BE2C (cell line): Measurements from ENCODE around the gene IQSEC1.

Experiments
- DNase-seq: peaks from one replicate; pipeline ENCODE4 v3.0.0-alpha.2; 2020
- H3K27me3 ChIP-seq: fragments of 250-450 bp; sonication (Bioruptor Pico); 2 replicates; pipeline ENCODE4 v1.5.1; 2020; ENCODE audit warnings: mild to moderate bottlenecking
- H3K36me3 ChIP-seq: fragments of 250-450 bp; sonication (Bioruptor Pico); 2 replicates; pipeline ENCODE4 v1.5.1; 2020; ENCODE audit warnings: mild to moderate bottlenecking
- H3K4me1 ChIP-seq: fragments of 250-450 bp; sonication (Bioruptor Pico); 2 replicates; pipeline ENCODE4 v1.5.1; 2020
- H3K4me3 ChIP-seq: 2 replicates; pipeline ENCODE4 v1.5.1; 2011; ENCODE audit warnings: low read depth, low read length
- H3K9me3 ChIP-seq: fragments of 250-450 bp; sonication (Bioruptor Pico); 2 replicates; pipeline ENCODE4 v1.5.1; 2020
- CTCF ChIP-seq: IDR thresholded peaks from 2 replicates; pipeline ENCODE4 v1.5.1; 2012; ENCODE audit warnings: mild to moderate bottlenecking, low read depth, low read length

IQSEC1 gene

DNA sequence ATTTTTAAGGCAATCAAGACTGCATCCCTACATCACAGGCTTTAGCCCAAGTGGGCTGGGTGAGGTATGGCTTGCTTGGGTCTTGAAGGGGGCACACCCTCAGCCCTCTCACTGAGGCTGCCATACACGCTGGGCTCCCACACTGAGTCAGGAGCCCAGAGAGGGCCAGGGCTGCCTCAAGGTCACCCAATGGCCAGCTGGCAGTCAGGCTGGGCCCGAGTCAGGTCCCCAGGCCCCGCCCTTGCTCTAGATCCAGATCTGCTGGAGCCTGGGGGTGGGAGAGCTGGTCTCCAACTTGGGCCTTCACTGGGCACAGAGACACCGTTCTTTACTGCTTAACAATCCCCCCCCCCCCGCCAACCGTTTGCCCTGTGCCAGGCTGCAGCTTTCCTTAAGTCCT is 88.1 kb downstream of the IQSEC1 start:
- Histone ChIP-seq H3K4me3 (no peak overlapping the region), H3K9me3 (no peaks in the 10 kb centered on the region), H3K27me3 (no peaks in the 10 kb centered on the region), H3K36me3 (no peaks in the 10 kb centered on the region), H3K4me1 (peaks cover 6% of the 10 kb centered on the region)
- TF ChIP-seq CTCF = no peak
- DNase-seq = no peak

DNA sequence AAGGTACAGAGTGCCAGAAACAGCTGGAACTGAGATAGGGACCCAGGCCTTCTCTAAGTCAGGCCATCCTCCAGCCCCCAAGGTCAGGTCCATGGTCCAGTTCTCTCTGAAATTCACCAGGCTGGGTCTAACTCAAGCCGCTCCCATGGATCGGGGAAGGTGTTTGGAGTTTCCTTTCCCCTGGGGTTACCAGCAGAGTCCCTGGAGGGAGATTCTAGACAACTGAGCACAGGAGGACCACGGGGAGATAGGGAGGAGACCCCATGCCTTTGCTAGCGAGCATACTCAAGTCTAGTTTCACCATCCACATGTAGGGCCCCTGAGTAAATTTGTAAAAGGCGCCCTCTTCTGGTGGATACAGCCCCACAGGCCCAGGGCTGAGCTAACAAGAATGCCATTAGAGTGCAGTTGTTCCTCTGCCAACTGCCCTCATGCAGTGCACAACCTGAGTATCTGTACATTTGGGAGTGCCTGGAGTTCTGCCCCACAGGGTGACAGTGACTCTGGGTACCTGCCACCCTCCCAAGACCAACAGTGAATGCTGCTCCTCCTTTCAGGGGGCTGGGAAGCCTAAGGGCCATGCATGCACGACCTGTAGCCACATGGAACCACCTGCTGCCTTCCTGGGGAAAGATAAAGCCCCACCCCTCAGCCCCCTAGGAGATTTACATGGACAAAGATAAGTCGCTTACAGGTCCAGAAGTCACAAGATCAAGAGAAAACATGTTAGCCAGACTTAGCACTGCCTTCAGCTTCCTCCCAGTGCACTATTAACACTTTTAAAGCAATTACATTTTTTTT is 89.0 kb downstream of the IQSEC1 start:
- DNase-seq = peak; percentile 57
- Histone ChIP-seq H3K4me1 (peaks cover 6% of the 10 kb centered on the region), H3K36me3 (no peaks in the 10 kb centered on the region), H3K27me3 (no peaks in the 10 kb centered on the region), H3K4me3 (no peak overlapping the region), H3K9me3 (no peaks in the 10 kb centered on the region)
- TF ChIP-seq CTCF = peak; percentile 71

DNA sequence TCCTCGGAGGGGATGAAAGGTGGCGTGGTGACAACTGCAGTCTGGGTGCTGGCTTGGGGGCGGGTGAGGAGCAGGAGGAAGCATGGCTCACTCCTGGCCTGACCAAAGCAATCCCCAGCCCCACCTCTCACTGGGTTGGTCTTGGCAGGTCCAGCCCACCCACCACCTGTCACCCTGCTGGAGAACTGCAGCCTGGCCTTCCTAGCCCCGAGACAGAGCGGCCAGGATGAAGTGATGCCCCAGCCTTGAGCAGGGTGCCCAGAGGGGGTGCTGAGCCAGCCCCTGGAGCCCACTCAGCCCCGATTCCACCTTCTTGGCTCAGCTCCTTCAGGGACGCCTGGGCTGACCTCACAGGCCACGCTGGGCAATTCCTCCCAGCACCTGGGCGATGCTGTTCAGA is 89.9 kb downstream of the IQSEC1 start:
- Histone ChIP-seq H3K4me1 (peaks cover 6% of the 10 kb centered on the region), H3K9me3 (no peaks in the 10 kb centered on the region), H3K27me3 (no peaks in the 10 kb centered on the region), H3K4me3 (no peak overlapping the region), H3K36me3 (no peaks in the 10 kb centered on the region)
- DNase-seq = no peak
- TF ChIP-seq CTCF = no peak

- no peak overlapping the region for H3K4me3 ChIP-seq
- DNase-seq = no peak
- no peaks in the 10 kb centered on the region for H3K27me3 ChIP-seq
- no peak for TF ChIP-seq CTCF
- H3K36me3 ChIP-seq = no peaks in the 10 kb centered on the region
- H3K9me3 ChIP-seq = no peaks in the 10 kb centered on the region
- H3K4me1 ChIP-seq = peaks cover 6% of the 10 kb centered on the region
Measured at GRCh38 chr3:12982619-12983101, 90.6 kb downstream of the IQSEC1 start.

- no peak for DNase-seq
- no peaks in the 10 kb centered on the region for H3K27me3 ChIP-seq
- no peaks in the 10 kb centered on the region for H3K9me3 ChIP-seq
- peaks cover 6% of the 10 kb centered on the region for H3K4me1 ChIP-seq
- no peak for TF ChIP-seq CTCF
- no peaks in the 10 kb centered on the region for H3K36me3 ChIP-seq
- no peak overlapping the region for H3K4me3 ChIP-seq
Measured at GRCh38 chr3:12981306-12982275, 91.6 kb downstream of the IQSEC1 start.
